ENCODE measurements around the gene TPGS1. TPM values are rescaled to one million over a fixed set of nuclear protein-coding genes. Genes with fewer than 3 reads are reported as not detected.

Gene TPGS1
- total and polyA plus RNA-seq, 8 donors: 3.5 to 18.2 (median 8.2) TPM

DNA sequence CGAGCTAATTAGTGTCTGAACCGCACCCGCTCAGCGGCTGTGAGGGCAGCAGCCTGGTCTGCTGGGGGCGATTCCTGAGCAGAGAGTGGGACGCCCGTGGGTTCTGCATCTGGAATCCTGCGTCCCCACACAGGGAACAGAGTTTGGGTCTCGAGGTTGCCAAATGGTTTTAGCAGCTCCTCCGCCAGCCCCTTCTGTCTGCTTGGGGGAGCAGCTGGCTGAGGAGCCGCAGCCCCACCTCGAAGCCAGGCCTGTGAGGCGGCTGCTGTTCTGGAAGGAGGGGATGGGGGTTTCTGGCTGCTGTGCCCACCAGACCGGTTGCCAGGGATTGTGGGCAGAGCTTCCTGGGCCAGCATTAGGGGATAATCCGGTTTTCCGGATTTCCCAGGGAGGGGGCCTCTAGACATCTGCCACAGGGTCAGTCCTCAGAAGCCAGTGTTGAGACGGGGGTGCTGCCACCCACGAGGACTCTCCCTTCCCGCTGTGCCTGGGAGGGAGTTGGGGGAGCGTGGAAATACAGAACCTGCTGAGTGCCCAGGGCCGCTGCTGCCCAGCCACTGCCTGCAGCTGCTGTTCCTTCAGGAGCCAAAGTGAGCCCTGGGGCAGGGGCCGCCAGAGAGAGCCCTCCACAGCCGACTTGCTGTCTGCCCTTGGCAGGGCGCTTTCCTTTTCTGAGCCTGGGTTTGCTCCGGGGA, 26.2 kb downstream of the TPGS1 start:
- Histone ChIP-seq H3K4me1 (peaks cover 15 to 34% of the 10 kb centered on the region in 2 donors), H3K27me3 (no peaks in the 10 kb centered on the region), H3K9me3 (no peaks in the 10 kb centered on the region), H3K4me3 (peak overlapping the region; percentile 90 to 97), H3K36me3 (peaks cover 0 to 33% of the 10 kb centered on the region in 2 donors), H3K27ac (peak overlapping the region; percentile 78)
- ATAC-seq (no peak), DNase-seq (no peak)
- intact Hi-C loops (cut with DNase I): no loop called here
- TF ChIP-seq, protein P1, sequence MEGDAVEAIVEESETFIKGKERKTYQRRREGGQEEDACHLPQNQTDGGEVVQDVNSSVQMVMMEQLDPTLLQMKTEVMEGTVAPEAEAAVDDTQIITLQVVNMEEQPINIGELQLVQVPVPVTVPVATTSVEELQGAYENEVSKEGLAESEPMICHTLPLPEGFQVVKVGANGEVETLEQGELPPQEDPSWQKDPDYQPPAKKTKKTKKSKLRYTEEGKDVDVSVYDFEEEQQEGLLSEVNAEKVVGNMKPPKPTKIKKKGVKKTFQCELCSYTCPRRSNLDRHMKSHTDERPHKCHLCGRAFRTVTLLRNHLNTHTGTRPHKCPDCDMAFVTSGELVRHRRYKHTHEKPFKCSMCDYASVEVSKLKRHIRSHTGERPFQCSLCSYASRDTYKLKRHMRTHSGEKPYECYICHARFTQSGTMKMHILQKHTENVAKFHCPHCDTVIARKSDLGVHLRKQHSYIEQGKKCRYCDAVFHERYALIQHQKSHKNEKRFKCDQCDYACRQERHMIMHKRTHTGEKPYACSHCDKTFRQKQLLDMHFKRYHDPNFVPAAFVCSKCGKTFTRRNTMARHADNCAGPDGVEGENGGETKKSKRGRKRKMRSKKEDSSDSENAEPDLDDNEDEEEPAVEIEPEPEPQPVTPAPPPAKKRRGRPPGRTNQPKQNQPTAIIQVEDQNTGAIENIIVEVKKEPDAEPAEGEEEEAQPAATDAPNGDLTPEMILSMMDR (IDR thresholded peaks at IDR 0.05): no peak

DNA sequence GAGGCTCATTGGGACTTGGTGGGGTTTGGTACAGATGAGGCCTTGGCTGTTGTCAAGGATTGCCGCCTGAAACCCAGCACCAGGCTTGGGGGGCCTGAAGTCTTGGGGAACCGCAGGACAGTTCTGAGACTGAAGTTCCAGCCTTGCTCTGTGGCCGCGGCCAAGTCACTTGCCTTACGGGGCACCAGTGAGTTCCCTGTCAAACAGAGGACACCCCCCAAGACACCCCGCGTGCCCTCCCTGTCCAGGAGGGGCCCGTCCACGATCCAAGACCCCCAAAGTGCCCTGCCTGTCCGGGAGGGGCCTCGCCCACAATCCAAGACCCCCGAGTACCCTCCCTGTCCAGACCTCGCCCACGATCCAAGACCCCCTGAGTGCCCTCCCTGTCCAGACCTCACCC, 26.8 kb downstream of the TPGS1 start:
- Histone ChIP-seq H3K4me1 (peaks cover 15 to 34% of the 10 kb centered on the region in 2 donors), H3K27ac (peak overlapping the region; percentile 78), H3K27me3 (no peaks in the 10 kb centered on the region), H3K9me3 (no peaks in the 10 kb centered on the region), H3K36me3 (peaks cover 0 to 39% of the 10 kb centered on the region in 2 donors), H3K4me3 (no peak overlapping the region)
- intact Hi-C loops (cut with DNase I): no loop called here
- ATAC-seq (no peak), DNase-seq (no peak)
- TF ChIP-seq, protein P1 (IDR thresholded peaks at IDR 0.05): no peak

DNA sequence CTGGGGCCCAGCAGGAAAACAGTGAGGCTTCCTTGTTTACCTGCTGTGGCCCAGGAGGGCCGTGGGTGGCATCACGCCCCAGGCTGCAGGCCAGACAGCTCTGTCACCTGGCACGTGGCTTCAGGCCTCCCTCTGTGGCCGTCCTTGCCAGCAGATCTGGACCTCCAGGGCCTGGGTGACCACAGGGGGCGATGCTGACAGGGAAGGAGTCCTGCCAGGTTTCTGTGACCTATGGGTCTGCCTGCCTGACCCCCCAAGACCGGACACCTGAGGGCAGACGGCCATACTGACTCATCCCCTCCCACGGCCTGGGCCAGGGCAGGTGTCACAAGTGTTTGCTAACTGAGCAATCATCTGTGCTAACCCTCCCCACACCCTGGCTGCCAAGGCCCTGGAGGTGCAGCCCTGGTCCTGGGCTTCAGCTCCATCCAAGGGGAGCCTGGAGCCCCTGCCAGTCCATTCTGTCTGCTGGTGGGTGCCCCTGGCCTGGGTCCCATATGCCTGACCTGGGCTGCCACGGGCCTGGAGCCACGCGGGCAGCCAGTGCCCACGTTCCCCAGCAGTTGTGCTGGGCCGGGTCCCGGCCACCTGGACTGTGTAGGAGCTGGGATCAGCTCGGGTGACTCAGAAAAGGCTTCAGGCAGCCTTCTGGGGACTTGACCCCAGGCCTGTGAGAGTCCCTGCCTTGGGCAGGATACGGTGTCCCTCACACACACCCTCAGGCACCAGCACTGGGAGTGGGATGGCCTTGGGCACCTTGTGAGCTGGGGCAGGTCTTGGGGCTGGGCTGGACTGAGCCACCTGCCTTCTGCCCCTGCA, 27.9 kb downstream of the TPGS1 start:
- TF ChIP-seq, protein P1 (IDR thresholded peaks at IDR 0.05): no peak
- Histone ChIP-seq H3K4me1 (peaks cover 15 to 32% of the 10 kb centered on the region in 2 donors), H3K9me3 (no peaks in the 10 kb centered on the region), H3K27ac (peak overlapping the region in 1 of 2 donors; percentile 33), H3K4me3 (no peak overlapping the region), H3K36me3 (peaks cover 0 to 45% of the 10 kb centered on the region in 2 donors), H3K27me3 (no peaks in the 10 kb centered on the region)
- no peak for DNase-seq
- ATAC-seq: peak; percentile 11
- intact Hi-C loops (cut with DNase I): no loop called here

DNA sequence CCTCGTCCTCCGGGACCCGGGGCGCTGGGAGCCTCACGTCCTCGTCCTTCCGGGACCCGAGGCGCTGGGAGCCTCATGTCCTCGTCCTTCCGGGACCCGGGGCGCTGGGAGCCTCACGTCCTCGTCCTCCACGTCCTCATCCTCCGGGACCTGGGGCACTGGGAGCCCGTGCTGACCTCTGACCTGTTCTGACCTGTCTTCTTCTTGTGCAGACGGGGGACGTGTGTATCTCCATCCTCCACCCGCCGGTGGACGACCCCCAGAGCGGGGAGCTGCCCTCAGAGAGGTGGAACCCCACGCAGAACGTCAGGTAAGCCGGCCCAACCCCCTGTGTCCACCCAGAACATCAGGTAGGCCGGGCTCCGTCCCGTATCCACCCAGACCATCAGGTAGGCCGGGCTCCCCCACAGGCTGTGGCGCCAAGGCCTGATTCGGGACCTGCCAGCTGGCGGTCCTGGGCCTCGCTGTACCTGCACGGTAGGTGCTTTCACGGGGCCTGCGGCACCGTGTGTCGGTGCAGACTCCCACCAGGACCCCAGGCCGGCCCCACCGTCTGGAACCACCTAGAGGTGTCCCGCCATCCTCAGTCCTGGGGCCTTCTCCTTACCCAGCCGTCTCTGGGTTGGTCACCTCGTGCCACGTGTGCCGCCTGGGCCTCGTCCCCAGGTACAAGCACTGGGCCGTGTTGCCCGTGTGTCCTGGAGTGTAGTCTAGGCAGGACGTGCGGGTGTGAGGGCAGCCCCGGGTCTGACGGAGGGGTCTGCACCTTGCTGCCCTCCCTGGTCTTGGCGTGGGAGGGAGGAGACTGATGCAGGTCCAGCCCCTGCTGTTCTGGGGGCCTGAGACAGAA, 29.0 kb downstream of the TPGS1 start:
- Histone ChIP-seq H3K4me3 (no peak overlapping the region), H3K36me3 (peaks cover 0 to 52% of the 10 kb centered on the region in 2 donors), H3K9me3 (no peaks in the 10 kb centered on the region), H3K4me1 (peaks cover 15 to 29% of the 10 kb centered on the region in 2 donors), H3K27ac (peak overlapping the region in 1 of 2 donors; percentile 28), H3K27me3 (no peaks in the 10 kb centered on the region)
- DNase-seq (no peak), ATAC-seq (no peak)
- intact Hi-C loops (cut with DNase I): no loop called here
- TF ChIP-seq, protein P1 (IDR thresholded peaks at IDR 0.05): no peak

All from left lung (tissue), 10 donors.